Fibroblast of lung (primary cell): ENCODE data around the gene BTAF1. TPM values are rescaled to one million over a fixed set of nuclear protein-coding genes. Genes with fewer than 3 reads are reported as not detected.

Source experiments
- DNase-seq, 2 donors: peaks; one replicate each; pipeline versions ENCODE4 v3.0.0 to v3.0.0-alpha.2; 2010; ENCODE audit warnings: low read depth in 2 of 2
- H2AFZ ChIP-seq: 2 replicates; pipeline ENCODE4 v1.5.1; 2012; ENCODE audit warnings: low read length, control low read depth, inconsistent platforms
- H3K27ac ChIP-seq: 2 replicates; pipeline ENCODE4 v1.5.1; 2011; ENCODE audit warnings: low read length, control low read depth; ENCODE audit not compliant: insufficient read depth
- H3K27me3 ChIP-seq: 2 replicates; pipeline ENCODE4 v1.5.1; 2011; ENCODE audit warnings: mild to moderate bottlenecking, low read length; ENCODE audit not compliant: control insufficient read depth, insufficient read depth
- H3K36me3 ChIP-seq: 2 replicates; pipeline ENCODE4 v1.5.1; 2011; ENCODE audit warnings: low read length; ENCODE audit not compliant: control insufficient read depth, insufficient read depth
- H3K4me1 ChIP-seq: 2 replicates; pipeline ENCODE4 v1.5.1; 2011; ENCODE audit warnings: low read length; ENCODE audit not compliant: control insufficient read depth, insufficient read depth; ENCODE audit errors: extremely low read depth
- H3K4me2 ChIP-seq: 2 replicates; pipeline ENCODE4 v1.5.1; 2011; ENCODE audit warnings: low read length, control low read depth; ENCODE audit not compliant: insufficient read depth; ENCODE audit errors: extremely low read depth
- H3K4me3 ChIP-seq, 4 experiments: fragments of 200-600 bp in 1 of 4; sonication (generic) in 1 of 4; replicated peaks in 1 of 4; 2 replicates each; pipeline ENCODE4 v1.5.1; 2011 to 2016; ENCODE audit warnings: low read length in 4 of 4, low read depth in 3 of 4, mild to moderate bottlenecking in 3 of 4, control low read depth in 2 of 4, inconsistent platforms in 1 of 4, mixed read lengths in 1 of 4; ENCODE audit not compliant: insufficient read depth in 1 of 4; ENCODE audit errors: control extremely low read depth in 1 of 4
- H3K79me2 ChIP-seq: 2 replicates; pipeline ENCODE4 v1.5.1; 2012; ENCODE audit warnings: mild to moderate bottlenecking, low read length, inconsistent platforms; ENCODE audit not compliant: control insufficient read depth, insufficient read depth
- H3K9ac ChIP-seq: 2 replicates; pipeline ENCODE4 v1.5.1; 2011; ENCODE audit warnings: mild to moderate bottlenecking, low read length, control low read depth; ENCODE audit not compliant: insufficient read depth
- H3K9me3 ChIP-seq: 2 replicates; pipeline ENCODE4 v1.5.1; 2012; ENCODE audit warnings: low read depth, low read length; ENCODE audit not compliant: control insufficient read depth, insufficient read depth
- H4K20me1 ChIP-seq: 2 replicates; pipeline ENCODE4 v1.5.1; 2011; ENCODE audit warnings: low read length; ENCODE audit not compliant: control insufficient read depth, insufficient read depth; ENCODE audit errors: extremely low read depth
- CTCF ChIP-seq, 2 donors: IDR thresholded peaks in 1 of 2; conservative IDR thresholded peaks in 1 of 2; 1 replicate in 1 of 2; 2 replicates in 1 of 2; pipeline ENCODE4 v1.5.1; 2011 to 2012; ENCODE audit warnings: low read length in 2 of 2, control low read depth in 1 of 2, inconsistent platforms in 1 of 2, low read depth in 1 of 2, mild to moderate bottlenecking in 1 of 2
- EZH2 ChIP-seq: IDR thresholded peaks from 2 replicates; pipeline ENCODE4 v1.5.1; 2012; ENCODE audit warnings: low read length, control low read depth, mild to moderate bottlenecking; ENCODE audit errors: missing control alignments
- polyA plus RNA-seq, 2 donors: library from polyadenylated mRNA; depleted of rRNA in 1 of 2; stranded (reverse) in 1 of 2; unstranded in 1 of 2; fragments of >200 nt; gene quantifications; 2 replicates each; pipeline ENCODE4 v1.2.1, GENCODE V29; 2011 to 2012; ENCODE audit warnings: missing spikeins in 1 of 2
- total RNA-seq: library from RNA; depleted of rRNA; stranded (reverse); fragments of >200 nt; gene quantifications from 2 replicates; pipeline ENCODE4 v1.2.1, GENCODE V29; 2014

Gene BTAF1
- total and polyA plus RNA-seq, 2 donors (not counting 1 experiment from before 2014, with no cell fraction given): 27.4 to 39.8 TPM

- H3K27ac ChIP-seq: no peak within 1 kb of the TSS
- peak within 1 kb of the TSS; percentile 42 to 91 (median 58) for H3K4me3 ChIP-seq
These were observed 14.4 kb upstream of the BTAF1 start, which contains the start of gene FGFBP3 for GRCh38 chr10:91909117-91909677. Gene FGFBP3, minus strand, starts transcription at chr10:91909486. Its CDS starts 517 bp downstream, at chr10:91908969.

GRCh38 chr10:91910467-91910866 is 13.1 kb upstream of the BTAF1 start:
- Histone ChIP-seq H3K79me2 (no peaks in the 10 kb centered on the region), H3K4me3 (no peak overlapping the region), H3K36me3 (no peaks in the 10 kb centered on the region), H3K4me2 (no peak overlapping the region), H3K9ac (no peak overlapping the region), H3K27ac (no peak overlapping the region), H4K20me1 (no peaks in the 10 kb centered on the region), H3K9me3 (no peaks in the 10 kb centered on the region), H3K4me1 (no peaks in the 10 kb centered on the region), H3K27me3 (no peaks in the 10 kb centered on the region), H2AFZ (no peak overlapping the region)
- DNase-seq: no peak
- no peak for TF ChIP-seq EZH2
- TF ChIP-seq CTCF (conservative IDR thresholded peaks at IDR 0.05 in 1 of 2, IDR thresholded peaks at IDR 0.05 in 1 of 2; ENCODE audit: low read depth in 1 of 2, low read length in 2 of 2): no peak

More at GRCh38 chr10:91909117-91909677, 14.4 kb upstream of the BTAF1 start, which contains the start of gene FGFBP3:
- H3K79me2 ChIP-seq: no peaks in the 10 kb centered on the region
- H3K4me2 ChIP-seq: peak within 1 kb of the TSS; percentile 97
- H3K9me3 ChIP-seq: no peaks in the 10 kb centered on the region
- peak; percentile 63 to 69 for DNase-seq
- H2AFZ ChIP-seq: peak within 1 kb of the TSS; percentile 23
- H3K27me3 ChIP-seq: no peaks in the 10 kb centered on the region
- no peak for TF ChIP-seq EZH2
- TF ChIP-seq CTCF (conservative IDR thresholded peaks at IDR 0.05 in 1 of 2, IDR thresholded peaks at IDR 0.05 in 1 of 2; ENCODE audit: low read depth in 1 of 2, low read length in 2 of 2): no peak
- no peaks in the 10 kb centered on the region for H4K20me1 ChIP-seq
- no peaks in the 10 kb centered on the region for H3K36me3 ChIP-seq
- no peaks in the 10 kb centered on the region for H3K4me1 ChIP-seq
- peak within 1 kb of the TSS; percentile 54 for H3K9ac ChIP-seq

- no peak overlapping the region for H3K27ac ChIP-seq
- H3K4me1 ChIP-seq: no peaks in the 10 kb centered on the region
- no peak for DNase-seq
- no peak overlapping the region for H3K4me3 ChIP-seq
- peaks cover 10% of the 10 kb centered on the region for H3K79me2 ChIP-seq
- no peak overlapping the region for H3K9ac ChIP-seq
- H3K4me2 ChIP-seq: no peak overlapping the region
- TF ChIP-seq EZH2 (no peak), CTCF (conservative IDR thresholded peaks at IDR 0.05 in 1 of 2, IDR thresholded peaks at IDR 0.05 in 1 of 2; ENCODE audit: low read depth in 1 of 2, low read length in 2 of 2) (no peak)
- H3K27me3 ChIP-seq: no peaks in the 10 kb centered on the region
- H3K36me3 ChIP-seq: no peaks in the 10 kb centered on the region
- H4K20me1 ChIP-seq: no peaks in the 10 kb centered on the region
- H2AFZ ChIP-seq: no peak overlapping the region
- no peaks in the 10 kb centered on the region for H3K9me3 ChIP-seq
These were observed 3.9 kb upstream of the BTAF1 start for GRCh38 chr10:91919651-91920050.
